Amniotic epithelial cell (primary cell): Measurements from ENCODE around the gene AAMP.
A peak's percentile ranks its signal among the peaks of the same experiment; 100 is the strongest.

ENCODE experiments used
- DNase-seq: peaks from one replicate; pipeline ENCODE4 v3.0.0-alpha.2; 2010; ENCODE audit warnings: low read depth

AAMP gene

GRCh38 chr2:218223046-218223445 lies 46.9 kb downstream of the AAMP start:
- DNase-seq = peak; percentile 49

- no peak for DNase-seq
These were observed 48.9 kb downstream of the AAMP start for GRCh38 chr2:218221000-218221399.

- no peak for DNase-seq
These were observed 50.0 kb downstream of the AAMP start for GRCh38 chr2:218219934-218220333.

DNA sequence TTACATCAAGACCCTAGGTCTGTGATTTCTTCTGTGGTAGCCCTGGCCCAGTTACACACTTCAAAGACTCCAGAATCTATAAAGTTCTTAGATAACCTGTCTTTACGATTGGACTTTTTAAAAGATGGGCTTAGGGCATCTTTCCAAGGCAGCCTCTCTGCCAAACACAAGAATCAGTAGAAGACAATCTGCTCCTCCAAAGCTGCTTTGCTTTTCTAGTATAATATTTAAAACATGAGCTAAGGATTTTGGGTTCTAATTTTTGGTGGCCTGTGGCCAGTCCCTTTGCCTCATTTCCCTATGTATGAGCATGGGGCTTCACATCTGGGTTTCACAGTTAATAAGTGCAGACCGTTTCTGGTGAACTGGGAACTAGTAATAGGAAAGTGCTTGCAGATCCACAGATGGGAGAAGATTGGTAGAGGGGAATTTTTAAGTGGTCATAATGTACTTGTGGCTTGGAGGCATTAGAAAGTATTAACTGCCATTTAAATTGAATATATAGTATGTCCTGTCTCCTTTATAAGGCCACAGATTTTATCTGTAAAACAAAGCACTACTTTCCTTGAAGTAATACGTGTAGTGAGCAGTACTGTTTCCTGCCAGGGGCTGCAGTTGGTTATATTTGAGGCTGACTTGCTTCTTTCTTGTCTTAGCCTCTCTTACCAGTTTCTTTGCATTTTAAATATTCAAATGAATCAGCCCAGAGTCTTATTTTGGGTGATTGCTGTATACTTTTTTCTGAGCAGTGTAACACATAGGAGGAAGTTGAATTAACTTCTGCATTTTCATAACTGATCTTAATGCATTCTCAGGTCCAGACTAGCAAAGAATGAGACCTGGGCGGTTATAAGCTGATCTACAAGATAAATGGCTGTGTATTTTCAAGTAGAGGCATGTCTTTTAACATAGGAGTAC lies 51.4 kb downstream of the AAMP start:
- no peak for DNase-seq

DNA sequence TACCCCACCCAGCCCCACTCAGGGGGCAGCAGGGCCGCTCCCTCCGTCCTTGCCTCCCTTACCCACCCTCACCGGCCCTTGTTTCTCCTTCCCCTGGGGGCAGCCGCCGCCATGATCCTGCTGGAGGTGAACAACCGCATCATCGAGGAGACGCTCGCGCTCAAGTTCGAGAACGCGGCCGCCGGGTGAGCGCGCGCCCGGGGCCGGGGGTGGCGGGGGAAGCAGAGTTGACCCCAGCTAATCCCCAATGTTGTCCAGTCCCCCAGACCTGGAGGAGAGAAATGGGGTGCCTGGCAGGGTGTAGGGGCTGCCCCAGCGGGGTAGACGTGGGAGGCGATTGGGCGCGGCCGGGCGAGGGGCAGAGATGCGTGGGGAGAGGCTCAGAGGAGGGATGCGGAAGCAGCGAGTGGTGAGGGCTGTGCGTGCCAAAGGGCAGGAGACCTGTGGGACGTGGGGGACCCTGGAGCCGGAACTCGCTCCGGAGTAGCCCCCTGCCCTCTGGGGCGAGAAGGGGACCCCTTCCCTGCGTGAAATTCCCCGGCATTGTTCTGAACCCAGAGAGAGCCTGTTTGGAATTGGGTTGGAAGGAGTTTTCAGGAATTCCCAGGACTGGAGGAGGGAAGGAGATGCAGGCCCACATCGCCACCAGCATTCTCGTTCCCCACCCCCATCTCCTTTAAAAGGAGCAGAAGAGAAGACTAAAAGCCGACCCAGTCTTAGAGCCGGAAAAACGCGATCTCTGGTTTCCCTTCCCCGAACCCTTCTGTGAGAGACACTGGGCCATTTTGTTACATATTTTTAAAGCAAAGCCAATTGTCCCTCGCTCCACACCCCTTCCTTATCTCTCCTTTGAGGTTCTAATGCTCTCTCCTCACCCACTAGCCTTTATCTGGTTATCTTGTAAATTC lies 52.3 kb downstream of the AAMP start:
- peak; percentile 46 for DNase-seq

- peak; percentile 94 for DNase-seq
These were observed 53.1 kb downstream of the AAMP start, which contains the start of gene ARPC2 for GRCh38 chr2:218216674-218217359. Gene ARPC2 (plus strand): TSS chr2:218217189. CDS start chr2:218217471, 282 bp downstream.

- no peak for DNase-seq
These were observed 53.6 kb downstream of the AAMP start for GRCh38 chr2:218216336-218216673.
